ENCODE results near the gene RRP15.

The RRP15 gene

GRCh38 chr1:218294546-218294945, 9.5 kb downstream of the RRP15 start:
- H3K4me3 ChIP-seq (IDR thresholded peaks at IDR 0.05; ENCODE audit: insufficient read depth, low read depth, low read length), result no peak overlapping the region
- no peaks in the 10 kb centered on the region for H3K36me3 ChIP-seq (ENCODE audit: insufficient read depth)
- TF ChIP-seq CTCF (conservative IDR thresholded peaks at IDR 0.05; ENCODE audit: low read depth, low read length), result no peak
- H3K4me2 ChIP-seq, result no peak overlapping the region
- H3K4me1 ChIP-seq (ENCODE audit: low read depth, poor library complexity, severe bottlenecking), result peaks cover 13% of the 10 kb centered on the region
- no peak overlapping the region for H2AFZ ChIP-seq (ENCODE audit: low read depth)
- H4K20me1 ChIP-seq (ENCODE audit: insufficient read depth), result peaks cover 15% of the 10 kb centered on the region; the same call in 1 of the 2 replicates
- no peak overlapping the region for H3K27ac ChIP-seq
- H3K9ac ChIP-seq, result no peak overlapping the region
- H3K27me3 ChIP-seq (ENCODE audit: insufficient read depth, low read depth), result no peaks in the 10 kb centered on the region
- H3K79me2 ChIP-seq (ENCODE audit: insufficient read depth, low read depth), result peaks cover 86% of the 10 kb centered on the region

- H2AFZ ChIP-seq (ENCODE audit: low read depth), result no peak overlapping the region
- H3K4me2 ChIP-seq, result no peak overlapping the region
- H3K4me3 ChIP-seq (IDR thresholded peaks at IDR 0.05; ENCODE audit: insufficient read depth, low read depth, low read length), result no peak overlapping the region
- H3K4me1 ChIP-seq (ENCODE audit: low read depth, poor library complexity, severe bottlenecking), result peaks cover 27% of the 10 kb centered on the region
- TF ChIP-seq CTCF (conservative IDR thresholded peaks at IDR 0.05; ENCODE audit: low read depth, low read length), result no peak
- peaks cover 83% of the 10 kb centered on the region; the same call in 1 of the 2 replicates for H3K79me2 ChIP-seq (ENCODE audit: insufficient read depth, low read depth)
- H3K27ac ChIP-seq, result no peak overlapping the region
- no peak overlapping the region for H3K9ac ChIP-seq
- no peaks in the 10 kb centered on the region for H3K27me3 ChIP-seq (ENCODE audit: insufficient read depth, low read depth)
- H3K36me3 ChIP-seq (ENCODE audit: insufficient read depth), result no peaks in the 10 kb centered on the region
- peaks cover 15% of the 10 kb centered on the region; the same call in 1 of the 2 replicates for H4K20me1 ChIP-seq (ENCODE audit: insufficient read depth)
These were observed 11.1 kb downstream of the RRP15 start for GRCh38 chr1:218296162-218296561.

- H3K4me2 ChIP-seq, result no peak overlapping the region
- no peak overlapping the region for H3K4me3 ChIP-seq (IDR thresholded peaks at IDR 0.05; ENCODE audit: insufficient read depth, low read depth, low read length)
- H3K9ac ChIP-seq, result no peak overlapping the region
- H3K27ac ChIP-seq, result no peak overlapping the region
- no peaks in the 10 kb centered on the region for H3K36me3 ChIP-seq (ENCODE audit: insufficient read depth)
- peaks cover 72% of the 10 kb centered on the region; the same call in 1 of the 2 replicates for H3K79me2 ChIP-seq (ENCODE audit: insufficient read depth, low read depth)
- H4K20me1 ChIP-seq (ENCODE audit: insufficient read depth), result peaks cover 15% of the 10 kb centered on the region; the same call in 1 of the 2 replicates
- no peak overlapping the region for H2AFZ ChIP-seq (ENCODE audit: low read depth)
- no peak for TF ChIP-seq CTCF (conservative IDR thresholded peaks at IDR 0.05; ENCODE audit: low read depth, low read length)
- H3K27me3 ChIP-seq (ENCODE audit: insufficient read depth, low read depth), result no peaks in the 10 kb centered on the region
- peaks cover 35% of the 10 kb centered on the region for H3K4me1 ChIP-seq (ENCODE audit: low read depth, poor library complexity, severe bottlenecking)
These were observed 12.4 kb downstream of the RRP15 start for GRCh38 chr1:218297461-218297860.

GRCh38 chr1:218297867-218298266, 12.8 kb downstream of the RRP15 start:
- Histone ChIP-seq H3K79me2 (ENCODE audit: insufficient read depth, low read depth) (peaks cover 69% of the 10 kb centered on the region; the same call in 1 of the 2 replicates), H3K27me3 (ENCODE audit: insufficient read depth, low read depth) (no peaks in the 10 kb centered on the region), H3K4me3 (IDR thresholded peaks at IDR 0.05; ENCODE audit: insufficient read depth, low read depth, low read length) (no peak overlapping the region), H3K36me3 (ENCODE audit: insufficient read depth) (no peaks in the 10 kb centered on the region), H4K20me1 (ENCODE audit: insufficient read depth) (peaks cover 15% of the 10 kb centered on the region; the same call in 1 of the 2 replicates), H3K9ac (no peak overlapping the region), H3K27ac (no peak overlapping the region), H2AFZ (ENCODE audit: low read depth) (no peak overlapping the region), H3K4me2 (no peak overlapping the region), H3K4me1 (ENCODE audit: low read depth, poor library complexity, severe bottlenecking) (peaks cover 39% of the 10 kb centered on the region)
- no peak for TF ChIP-seq CTCF (conservative IDR thresholded peaks at IDR 0.05; ENCODE audit: low read depth, low read length)
